Measurements from ENCODE around the gene RNF125.

GRCh38 chr18:32122039-32122438 lies 103.4 kb downstream of the RNF125 start:
- no peak for TF ChIP-seq CTCF (IDR thresholded peaks at IDR 0.05; ENCODE audit: borderline replicate concordance, extremely low read depth, low read length, poor library complexity, severe bottlenecking)
- no peak for TF ChIP-seq EZH2 (IDR thresholded peaks at IDR 0.05; ENCODE audit: borderline replicate concordance, low read depth, low read length, severe bottlenecking)
